DOHH2 (cell line): ENCODE data around the gene OR10A3.

ENCODE experiments used
- H3F3A ChIP-seq: fragments of 200-600 bp; sonication (generic), shearing (Covaris generic); 2 replicates; pipeline ENCODE4 v1.6.0; 2016; ENCODE audit warnings: antibody characterized with exemption, mild to moderate bottlenecking; ENCODE audit not compliant: control insufficient read depth, insufficient read depth
- H3K27ac ChIP-seq: fragments of 200-600 bp; sonication (generic); 2 replicates; pipeline ENCODE4 v1.5.1; 2014; ENCODE audit warnings: low read depth, mild to moderate bottlenecking, low read length, moderate library complexity
- H3K27me3 ChIP-seq: fragments of 200-600 bp; sonication (generic); 2 replicates; pipeline ENCODE4 v1.6.1; 2014; ENCODE audit warnings: mild to moderate bottlenecking, low read length, mixed read lengths; ENCODE audit not compliant: control insufficient read depth
- H3K36me3 ChIP-seq: fragments of 200-600 bp; sonication (generic); 2 replicates; pipeline ENCODE4 v1.6.1; 2014; ENCODE audit warnings: mild to moderate bottlenecking, low read length, moderate library complexity, mixed read lengths; ENCODE audit not compliant: control insufficient read depth
- H3K4me1 ChIP-seq: fragments of 200-600 bp; sonication (generic); 2 replicates; pipeline ENCODE4 v1.6.1; 2014; ENCODE audit warnings: mild to moderate bottlenecking, low read length, mixed read lengths; ENCODE audit not compliant: control insufficient read depth
- H3K4me2 ChIP-seq: fragments of 200-600 bp; sonication (generic); 2 replicates; pipeline ENCODE4 v1.6.0; 2014; ENCODE audit warnings: mild to moderate bottlenecking, low read length, moderate library complexity
- H3K4me3 ChIP-seq: fragments of 200-600 bp; sonication (generic); 2 replicates; pipeline ENCODE4 v1.5.1; 2014; ENCODE audit warnings: mild to moderate bottlenecking, low read length, mixed read lengths
- H3K79me2 ChIP-seq: fragments of 200-600 bp; sonication (generic); 2 replicates; pipeline ENCODE4 v1.6.1; 2014; ENCODE audit warnings: mild to moderate bottlenecking, low read length, mixed read lengths; ENCODE audit not compliant: control insufficient read depth
- H3K9me2 ChIP-seq: fragments of 200-600 bp; sonication (generic); replicated peaks from 2 replicates; pipeline ENCODE4 v1.6.1; 2014; ENCODE audit warnings: mild to moderate bottlenecking, low read length, mixed read lengths; ENCODE audit not compliant: control insufficient read depth
- H3K9me3 ChIP-seq: fragments of 200-600 bp; sonication (generic); 2 replicates; pipeline ENCODE4 v1.6.1; 2014; ENCODE audit warnings: antibody characterized with exemption, low read length, mixed read lengths; ENCODE audit not compliant: control insufficient read depth, insufficient read depth
- H4K20me1 ChIP-seq: fragments of 200-600 bp; sonication (generic); 2 replicates; pipeline ENCODE4 v1.6.0; 2014; ENCODE audit warnings: low read depth, mild to moderate bottlenecking, antibody characterized with exemption, low read length, moderate library complexity; ENCODE audit not compliant: control insufficient read depth, insufficient read depth
- EZH2phosphoT487 ChIP-seq: fragments of 200-600 bp; sonication (generic); IDR thresholded peaks from 2 replicates; pipeline ENCODE4 v1.6.1; 2017; ENCODE audit warnings: borderline replicate concordance, mild to moderate bottlenecking, antibody characterized with exemption, low read length, moderate library complexity, mixed read lengths
- TF ChIP-seq, protein P1 (sequence below): fragments of 200-600 bp; sonication (generic); IDR thresholded peaks from one replicate; pipeline ENCODE4 v1.5.1; 2014; ENCODE audit warnings: antibody characterized with exemption, mild to moderate bottlenecking, low read depth, low read length; ENCODE audit not compliant: poor library complexity, severe bottlenecking

The OR10A3 gene

DNA sequence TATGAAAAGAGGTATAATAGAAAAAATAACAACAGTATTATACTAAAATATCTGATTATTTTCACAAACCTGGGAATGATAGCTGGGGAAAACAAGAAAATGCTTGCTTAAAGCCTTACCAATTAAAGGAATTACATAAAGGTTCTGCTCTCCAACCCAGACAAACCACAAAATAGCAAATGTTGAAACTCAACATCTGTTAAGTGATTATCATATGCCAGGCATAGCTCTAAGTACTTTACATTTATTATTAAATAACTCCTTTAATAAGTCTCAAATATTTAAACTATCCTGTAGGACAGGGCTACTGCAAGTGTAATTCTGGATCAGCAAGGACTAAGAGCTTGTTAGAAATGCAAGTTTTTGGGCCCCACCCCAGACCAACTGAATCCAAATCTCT lies 30.5 kb downstream of the OR10A3 start:
- Histone ChIP-seq H3K9me3 (no peaks in the 10 kb centered on the region), H3F3A (no peaks in the 10 kb centered on the region), H3K4me3 (no peak overlapping the region), H3K4me2 (no peak overlapping the region), H3K27me3 (0 out of 2 replicates have a peak, but pooled peaks cover 4% of the 10 kb centered on the region), H3K27ac (no peak overlapping the region), H3K79me2 (no peaks in the 10 kb centered on the region), H4K20me1 (no peaks in the 10 kb centered on the region), H3K36me3 (no peaks in the 10 kb centered on the region), H3K9me2 (no peaks in the 10 kb centered on the region), H3K4me1 (peaks cover 16% of the 10 kb centered on the region)
- TF ChIP-seq, protein P1, sequence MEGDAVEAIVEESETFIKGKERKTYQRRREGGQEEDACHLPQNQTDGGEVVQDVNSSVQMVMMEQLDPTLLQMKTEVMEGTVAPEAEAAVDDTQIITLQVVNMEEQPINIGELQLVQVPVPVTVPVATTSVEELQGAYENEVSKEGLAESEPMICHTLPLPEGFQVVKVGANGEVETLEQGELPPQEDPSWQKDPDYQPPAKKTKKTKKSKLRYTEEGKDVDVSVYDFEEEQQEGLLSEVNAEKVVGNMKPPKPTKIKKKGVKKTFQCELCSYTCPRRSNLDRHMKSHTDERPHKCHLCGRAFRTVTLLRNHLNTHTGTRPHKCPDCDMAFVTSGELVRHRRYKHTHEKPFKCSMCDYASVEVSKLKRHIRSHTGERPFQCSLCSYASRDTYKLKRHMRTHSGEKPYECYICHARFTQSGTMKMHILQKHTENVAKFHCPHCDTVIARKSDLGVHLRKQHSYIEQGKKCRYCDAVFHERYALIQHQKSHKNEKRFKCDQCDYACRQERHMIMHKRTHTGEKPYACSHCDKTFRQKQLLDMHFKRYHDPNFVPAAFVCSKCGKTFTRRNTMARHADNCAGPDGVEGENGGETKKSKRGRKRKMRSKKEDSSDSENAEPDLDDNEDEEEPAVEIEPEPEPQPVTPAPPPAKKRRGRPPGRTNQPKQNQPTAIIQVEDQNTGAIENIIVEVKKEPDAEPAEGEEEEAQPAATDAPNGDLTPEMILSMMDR: no peak
- no peak for TF ChIP-seq EZH2phosphoT487

- H3K4me1 ChIP-seq: peaks cover 18% of the 10 kb centered on the region
These were observed 31.2 kb downstream of the OR10A3 start for GRCh38 chr11:7910286-7910788.

DNA sequence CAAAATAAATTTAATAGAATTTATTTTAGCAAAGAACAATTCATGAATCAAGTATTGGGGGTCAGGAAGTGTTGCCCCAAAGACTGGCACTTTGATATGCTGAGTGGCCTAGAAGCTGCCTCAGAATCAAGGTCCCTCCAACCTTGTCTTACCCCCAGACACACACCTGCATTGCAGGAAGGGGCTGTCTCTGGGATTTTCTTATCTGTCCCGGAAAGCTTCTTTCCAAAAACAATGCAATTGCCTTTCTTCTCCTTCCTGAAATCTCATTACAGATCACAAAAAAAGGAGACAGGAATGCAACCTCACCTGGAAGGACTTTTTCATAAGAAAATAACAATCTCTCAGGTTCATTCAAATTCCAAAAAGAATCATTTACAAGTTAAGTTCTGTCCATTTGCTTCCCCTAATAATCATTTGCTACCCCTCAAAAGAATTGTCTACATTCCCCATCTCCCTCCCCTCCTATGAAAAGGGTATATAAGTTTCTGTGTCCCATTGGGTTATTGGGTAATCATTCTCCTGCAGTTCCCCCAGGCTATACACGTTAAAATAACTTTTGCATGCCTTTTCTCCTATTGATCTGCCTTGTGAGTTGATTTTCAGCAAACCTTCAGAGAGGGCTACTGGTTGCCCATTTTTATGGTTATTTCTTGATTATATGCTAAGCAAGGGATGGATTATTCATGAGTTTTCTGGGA lies 31.8 kb downstream of the OR10A3 start:
- H3K27ac ChIP-seq: no peak overlapping the region
- no peak overlapping the region for H3K4me3 ChIP-seq
- no peak overlapping the region for H3K4me2 ChIP-seq
- no peaks in the 10 kb centered on the region for H3K36me3 ChIP-seq
- TF ChIP-seq, protein P1: no peak
- TF ChIP-seq EZH2phosphoT487: no peak
- no peaks in the 10 kb centered on the region for H4K20me1 ChIP-seq
- H3F3A ChIP-seq: no peaks in the 10 kb centered on the region
- H3K9me3 ChIP-seq: no peaks in the 10 kb centered on the region
- H3K4me1 ChIP-seq: peaks cover 18% of the 10 kb centered on the region
- 0 out of 2 replicates have a peak, but pooled peaks cover 4% of the 10 kb centered on the region for H3K27me3 ChIP-seq
- no peaks in the 10 kb centered on the region for H3K9me2 ChIP-seq
- no peaks in the 10 kb centered on the region for H3K79me2 ChIP-seq

More at GRCh38 chr11:7910286-7910788, 31.2 kb downstream of the OR10A3 start:
- Histone ChIP-seq H3K9me2 (no peaks in the 10 kb centered on the region), H3K4me2 (no peak overlapping the region), H3K79me2 (no peaks in the 10 kb centered on the region), H4K20me1 (no peaks in the 10 kb centered on the region), H3K9me3 (no peaks in the 10 kb centered on the region), H3K27me3 (0 out of 2 replicates have a peak, but pooled peaks cover 4% of the 10 kb centered on the region), H3K27ac (no peak overlapping the region), H3K4me3 (no peak overlapping the region), H3F3A (no peaks in the 10 kb centered on the region), H3K36me3 (no peaks in the 10 kb centered on the region)
- no peak for TF ChIP-seq EZH2phosphoT487
- TF ChIP-seq, protein P1: no peak
